Esophagus muscularis mucosa (tissue), 4 donors: ENCODE results near the gene RAB3C. TPM values are rescaled to one million over a fixed set of nuclear protein-coding genes. Genes with fewer than 3 reads are reported as not detected.

Experiments
- DNase-seq: peaks from one replicate; pipeline ENCODE4 v3.0.0-alpha.2; 2017; ENCODE audit errors: extremely low spot score
- H3K27ac ChIP-seq, 4 donors: fragments of 200-600 bp; sonication (generic); replicated peaks in 1 of 4; 1 replicate in 3 of 4; 2 replicates in 1 of 4; pipeline ENCODE4 v1.5.1; 2016 to 2019; ENCODE audit warnings: mild to moderate bottlenecking in 1 of 4
- H3K27me3 ChIP-seq, 4 donors: fragments of 200-600 bp; sonication (generic); one replicate each; pipeline versions ENCODE4 v1.5.1 to v1.6.0; 2016 to 2019
- H3K36me3 ChIP-seq, 4 donors: fragments of 200-600 bp; sonication (generic); one replicate each; pipeline ENCODE4 v1.5.1; 2016 to 2019
- H3K4me1 ChIP-seq, 4 donors: fragments of 200-600 bp; sonication (generic); one replicate each; pipeline ENCODE4 v1.5.1; 2016 to 2019
- H3K4me3 ChIP-seq, 4 donors: fragments of 200-600 bp; sonication (generic); 1 replicate in 2 of 4; 2 replicates in 2 of 4; pipeline ENCODE4 v1.5.1; 2016 to 2019; ENCODE audit warnings: mild to moderate bottlenecking in 4 of 4, moderate library complexity in 1 of 4
- H3K9me3 ChIP-seq, 4 donors: fragments of 200-600 bp; sonication (generic); 1 replicate in 3 of 4; 2 replicates in 1 of 4; pipeline ENCODE4 v1.5.1; 2016 to 2019
- CTCF ChIP-seq, 3 experiments: fragments of 200-600 bp in 2 of 3; fragments of 450-650 bp in 1 of 3; sonication (generic) in 2 of 3; IDR thresholded peaks; one replicate each; pipeline ENCODE4 v1.5.1; 2017 to 2019; ENCODE audit warnings: antibody characterized with exemption in 3 of 3, mild to moderate bottlenecking in 2 of 3, moderate library complexity in 1 of 3
- EP300 ChIP-seq: sonication (generic); formaldehyde crosslinking; IDR thresholded peaks from one replicate; pipeline ENCODE4 v1.6.1; 2017; ENCODE audit warnings: antibody characterized with exemption
- POLR2A ChIP-seq: fragments of 450-650 bp; IDR thresholded peaks from one replicate; pipeline ENCODE4 v1.6.1; 2017; ENCODE audit warnings: antibody characterized with exemption, moderate library complexity, mild to moderate bottlenecking, low read depth
- POLR2AphosphoS5 ChIP-seq, 2 donors: sonication (generic); formaldehyde crosslinking; IDR thresholded peaks; one replicate each; pipeline ENCODE4 v1.6.1; 2017; ENCODE audit warnings: antibody characterized with exemption in 2 of 2
- WGBS: methylation state at CpG from one replicate; pipeline ENCODE4 v1.1.5; 2018; 5-methylcytosine and 5-hydroxymethylcytosine counted together
- intact Hi-C: fragments of 100-400 bp; cut with DNase I; formaldehyde crosslinking; loops from one replicate; pipeline ENCODE4 v1.15.1; 2023
- total RNA-seq, 4 donors: library from RNA; depleted of rRNA; stranded (reverse); fragments of >200 nt; gene quantifications; one replicate each; pipeline versions ENCODE4 v1.1.0 to v1.2.1, GENCODE V29; 2016

The RAB3C gene
- total RNA-seq, 4 donors from 2014 or later: 2.6 to 9.6 (median 5.9) TPM

GRCh38 chr5:58854441-58854840 is 271.6 kb downstream of the RAB3C start:
- WGBS: 90% methylated on average over 2 of the region's 2 CpGs
- intact Hi-C loops: no loop called here
- TF ChIP-seq POLR2A (no peak), EP300 (no peak), POLR2AphosphoS5 (IDR thresholded peaks at IDR 0.05) (no peak), CTCF (IDR thresholded peaks at IDR 0.05) (no peak)

GRCh38 chr5:58855851-58856739 is 273.2 kb downstream of the RAB3C start:
- Histone ChIP-seq H3K9me3 (no peaks in the 10 kb centered on the region), H3K27ac (no peak overlapping the region), H3K4me1 (no peaks in the 10 kb centered on the region), H3K4me3 (no peak overlapping the region), H3K27me3 (no peaks in the 10 kb centered on the region), H3K36me3 (no peaks in the 10 kb centered on the region)
- DNase-seq: no peak
- WGBS: 80% methylated on average over 8 of the region's 8 CpGs
- intact Hi-C loops: no loop called here
- TF ChIP-seq CTCF (IDR thresholded peaks at IDR 0.05) (no peak), POLR2AphosphoS5 (IDR thresholded peaks at IDR 0.05) (no peak), POLR2A (no peak), EP300 (no peak)

More at GRCh38 chr5:58854441-58854840, 271.6 kb downstream of the RAB3C start:
- H3K4me3 ChIP-seq: no peak overlapping the region
- H3K36me3 ChIP-seq: no peaks in the 10 kb centered on the region
- no peaks in the 10 kb centered on the region for H3K9me3 ChIP-seq
- no peaks in the 10 kb centered on the region for H3K27me3 ChIP-seq
- H3K4me1 ChIP-seq: no peaks in the 10 kb centered on the region
- no peak for DNase-seq
- H3K27ac ChIP-seq: no peak overlapping the region

- Histone ChIP-seq H3K4me3 (no peak overlapping the region), H3K4me1 (no peaks in the 10 kb centered on the region), H3K9me3 (no peaks in the 10 kb centered on the region), H3K36me3 (no peaks in the 10 kb centered on the region), H3K27me3 (no peaks in the 10 kb centered on the region), H3K27ac (no peak overlapping the region)
- intact Hi-C loops: no loop called here
- no peak for TF ChIP-seq CTCF (IDR thresholded peaks at IDR 0.05)
- no peak for TF ChIP-seq EP300
- no peak for TF ChIP-seq POLR2AphosphoS5 (IDR thresholded peaks at IDR 0.05)
- TF ChIP-seq POLR2A: no peak
- 90% methylated on average over 2 of the region's 2 CpGs for WGBS
- DNase-seq: no peak
Observed at GRCh38 chr5:58857609-58858008, 274.7 kb downstream of the RAB3C start.

GRCh38 chr5:58860680-58861079 is 277.8 kb downstream of the RAB3C start:
- H3K36me3 ChIP-seq: no peaks in the 10 kb centered on the region
- intact Hi-C loops: no loop called here
- no peaks in the 10 kb centered on the region for H3K27me3 ChIP-seq
- H3K27ac ChIP-seq: no peak overlapping the region
- H3K4me3 ChIP-seq: no peak overlapping the region
- H3K9me3 ChIP-seq: no peaks in the 10 kb centered on the region
- TF ChIP-seq CTCF (IDR thresholded peaks at IDR 0.05) (no peak), POLR2AphosphoS5 (IDR thresholded peaks at IDR 0.05) (no peak), EP300 (no peak), POLR2A (no peak)
- no peaks in the 10 kb centered on the region for H3K4me1 ChIP-seq
- no peak for DNase-seq

GRCh38 chr5:58868931-58869330 is 286.1 kb downstream of the RAB3C start:
- no peak overlapping the region for H3K4me3 ChIP-seq
- no peaks in the 10 kb centered on the region for H3K9me3 ChIP-seq
- H3K27me3 ChIP-seq: no peaks in the 10 kb centered on the region
- WGBS: 74% methylated on average over 8 of the region's 8 CpGs
- intact Hi-C loops: no loop called here
- TF ChIP-seq POLR2AphosphoS5 (IDR thresholded peaks at IDR 0.05): no peak
- no peak for TF ChIP-seq CTCF (IDR thresholded peaks at IDR 0.05)
- TF ChIP-seq EP300: no peak
- TF ChIP-seq POLR2A: no peak
- no peaks in the 10 kb centered on the region for H3K4me1 ChIP-seq
- H3K27ac ChIP-seq: no peak overlapping the region
- no peak for DNase-seq
- no peaks in the 10 kb centered on the region for H3K36me3 ChIP-seq
